OCI-LY7 (cell line): ENCODE measurements around the gene FRMPD4. TPM values are rescaled to one million over a fixed set of nuclear protein-coding genes. Genes with fewer than 3 reads are reported as not detected.

Source experiments
- BruUV-seq: library from RNA; stranded (reverse); fragments of 400-500 nt; replicated peaks from 2 replicates; lab custom pipeline; 2021; lab: Mats Ljungman, UMichigan
- CTCF ChIA-PET: fragments of 300-600 bp; sonication (Branson Sonifier 250); formaldehyde crosslinking; loops from one replicate; lab custom pipeline; 2022; ENCODE audit warnings: antibody characterized with exemption; ENCODE audit not compliant: unreplicated experiment; lab: Charles Lee
- POLR2A ChIA-PET: fragments of 300-600 bp; sonication (Branson Sonifier 250); formaldehyde crosslinking; loops from one replicate; lab custom pipeline; 2022; ENCODE audit warnings: antibody characterized with exemption; lab: Charles Lee
- DNase-seq: peaks from one replicate; pipeline ENCODE4 v3.0.0-alpha.2; 2015; ENCODE audit warnings: low spot score
- H2AFZ ChIP-seq: fragments of 200-600 bp; sonication (generic), shearing (Covaris generic); 2 replicates; pipeline ENCODE4 v1.6.1; 2014; ENCODE audit warnings: mild to moderate bottlenecking, antibody characterized with exemption, low read length, moderate library complexity
- H3K27ac ChIP-seq: fragments of 200-600 bp; sonication (generic); 2 replicates; pipeline ENCODE4 v1.5.1; 2014; ENCODE audit warnings: mixed run types, low read depth, mild to moderate bottlenecking, moderate library complexity, low read length, inconsistent platforms; ENCODE audit not compliant: poor library complexity, severe bottlenecking
- H3K36me3 ChIP-seq: fragments of 200-600 bp; sonication (generic); 2 replicates; pipeline ENCODE4 v1.6.1; 2014; ENCODE audit warnings: mild to moderate bottlenecking, antibody characterized with exemption, low read length, moderate library complexity, mixed read lengths; ENCODE audit not compliant: insufficient read depth
- H3K4me1 ChIP-seq: fragments of 200-600 bp; sonication (generic); 2 replicates; pipeline ENCODE4 v1.5.1; 2014; ENCODE audit warnings: mild to moderate bottlenecking, low read length; ENCODE audit not compliant: insufficient read depth, poor library complexity, severe bottlenecking
- H3K4me2 ChIP-seq: fragments of 200-600 bp; sonication (generic); 2 replicates; pipeline ENCODE4 v1.6.1; 2014; ENCODE audit warnings: mild to moderate bottlenecking, low read length
- H3K4me3 ChIP-seq: fragments of 200-600 bp; sonication (generic); 2 replicates; pipeline ENCODE4 v1.5.1; 2014; ENCODE audit warnings: mild to moderate bottlenecking, low read depth, low read length; ENCODE audit not compliant: poor library complexity, severe bottlenecking
- H3K79me2 ChIP-seq: fragments of 200-600 bp; sonication (generic); 2 replicates; pipeline ENCODE4 v1.6.1; 2016; ENCODE audit warnings: low read depth, mild to moderate bottlenecking, low read length, moderate library complexity, mixed read lengths; ENCODE audit not compliant: insufficient read depth
- H3K9me2 ChIP-seq: fragments of 200-600 bp; sonication (generic); 2 replicates; pipeline ENCODE4 v1.6.1; 2016; ENCODE audit warnings: mild to moderate bottlenecking, low read length, mixed read lengths; ENCODE audit not compliant: insufficient read depth
- H3K9me3 ChIP-seq: fragments of 200-600 bp; sonication (generic); 2 replicates; pipeline ENCODE4 v1.6.1; 2014; ENCODE audit warnings: mild to moderate bottlenecking, mixed run types, low read length, mixed read lengths
- H4K20me1 ChIP-seq: fragments of 200-600 bp; sonication (generic); 2 replicates; pipeline ENCODE4 v1.6.1; 2014; ENCODE audit warnings: mild to moderate bottlenecking, antibody characterized with exemption, low read length, moderate library complexity, mixed read lengths; ENCODE audit not compliant: insufficient read depth
- EZH2phosphoT487 ChIP-seq: fragments of 200-600 bp; sonication (generic); IDR thresholded peaks from 2 replicates; pipeline ENCODE4 v1.6.1; 2018; ENCODE audit warnings: low read depth, borderline replicate concordance, mild to moderate bottlenecking, mixed run types, antibody characterized with exemption, low read length, moderate library complexity, mixed read lengths
- intact Hi-C: fragments of 100-400 bp; cut with micrococcal nuclease; formaldehyde crosslinking; loops from one replicate; pipeline ENCODE4 v1.10.0; 2022; ENCODE audit not compliant: unreplicated experiment
- total RNA-seq, 2 experiments: library from RNA; depleted of rRNA in 1 of 2; stranded (reverse); fragments of >200 nt in 1 of 2; shearing (Covaris generic) in 1 of 2; gene quantifications; 2 replicates each; pipeline ENCODE4 v1.2.3, GENCODE V29; 2014 to 2022
- TF ChIP-seq, protein P1 (sequence below): fragments of 200-600 bp; sonication (generic); conservative IDR thresholded peaks from 2 replicates; pipeline ENCODE4 v1.5.1; 2014; ENCODE audit warnings: mild to moderate bottlenecking, antibody characterized with exemption, low read length, moderate library complexity, mixed read lengths

Gene FRMPD4
- total RNA-seq, 2 experiments from 2014 or later = not detected

- POLR2A ChIA-PET = interaction anchor here (0.7 kb wide), 1 partner anchor 388 kb away, joined by 4 read pairs; no protein-coding TSS in a partner anchor
- CTCF ChIA-PET = no interaction called here
Observed at GRCh38 chrX:12363216-12363615, 224.9 kb downstream of the FRMPD4 start.

DNA sequence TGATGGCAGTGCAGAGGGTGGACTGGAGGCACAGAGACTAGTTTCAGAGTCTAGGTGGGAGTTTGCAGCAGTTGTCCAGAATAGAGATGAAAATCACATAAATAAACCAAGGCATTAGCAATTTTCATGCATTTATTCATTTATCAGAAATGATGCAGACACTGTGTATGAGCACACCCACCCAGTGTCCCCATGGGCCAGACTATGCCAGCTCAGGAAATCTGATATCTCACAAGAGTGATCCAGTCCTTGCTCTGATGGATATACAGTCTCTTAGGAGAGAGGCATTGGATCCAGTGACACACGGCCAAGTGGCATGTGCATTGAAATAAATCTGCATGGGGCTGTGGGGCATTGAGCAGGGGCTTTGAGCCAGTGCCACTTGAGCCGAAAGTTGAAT, 228.2 kb downstream of the FRMPD4 start:
- CTCF ChIA-PET = no interaction called here

More at GRCh38 chrX:12363216-12363615, 224.9 kb downstream of the FRMPD4 start:
- no peak for DNase-seq
- Histone ChIP-seq H3K9me3 (no peaks in the 10 kb centered on the region), H3K4me1 (no peaks in the 10 kb centered on the region), H3K4me2 (no peak overlapping the region), H4K20me1 (no peaks in the 10 kb centered on the region), H3K79me2 (no peaks in the 10 kb centered on the region), H3K9me2 (no peaks in the 10 kb centered on the region), H3K4me3 (no peak overlapping the region), H2AFZ (no peak overlapping the region), H3K27ac (no peak overlapping the region), H3K36me3 (no peaks in the 10 kb centered on the region)
- intact Hi-C loops = no loop called here
- TF ChIP-seq EZH2phosphoT487 = no peak
- TF ChIP-seq, protein P1, sequence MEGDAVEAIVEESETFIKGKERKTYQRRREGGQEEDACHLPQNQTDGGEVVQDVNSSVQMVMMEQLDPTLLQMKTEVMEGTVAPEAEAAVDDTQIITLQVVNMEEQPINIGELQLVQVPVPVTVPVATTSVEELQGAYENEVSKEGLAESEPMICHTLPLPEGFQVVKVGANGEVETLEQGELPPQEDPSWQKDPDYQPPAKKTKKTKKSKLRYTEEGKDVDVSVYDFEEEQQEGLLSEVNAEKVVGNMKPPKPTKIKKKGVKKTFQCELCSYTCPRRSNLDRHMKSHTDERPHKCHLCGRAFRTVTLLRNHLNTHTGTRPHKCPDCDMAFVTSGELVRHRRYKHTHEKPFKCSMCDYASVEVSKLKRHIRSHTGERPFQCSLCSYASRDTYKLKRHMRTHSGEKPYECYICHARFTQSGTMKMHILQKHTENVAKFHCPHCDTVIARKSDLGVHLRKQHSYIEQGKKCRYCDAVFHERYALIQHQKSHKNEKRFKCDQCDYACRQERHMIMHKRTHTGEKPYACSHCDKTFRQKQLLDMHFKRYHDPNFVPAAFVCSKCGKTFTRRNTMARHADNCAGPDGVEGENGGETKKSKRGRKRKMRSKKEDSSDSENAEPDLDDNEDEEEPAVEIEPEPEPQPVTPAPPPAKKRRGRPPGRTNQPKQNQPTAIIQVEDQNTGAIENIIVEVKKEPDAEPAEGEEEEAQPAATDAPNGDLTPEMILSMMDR = no peak
- BruUV-seq = no TSS peak

GRCh38 chrX:12367254-12367653, 229.0 kb downstream of the FRMPD4 start:
- intact Hi-C loops = no loop called here
- no TSS peak for BruUV-seq
- H2AFZ ChIP-seq = no peak overlapping the region
- H3K9me2 ChIP-seq = no peaks in the 10 kb centered on the region
- CTCF ChIA-PET = no interaction called here
- no peak for TF ChIP-seq EZH2phosphoT487
- TF ChIP-seq, protein P1 = no peak
- no peaks in the 10 kb centered on the region for H3K4me1 ChIP-seq
- H3K4me2 ChIP-seq = no peak overlapping the region
- no peak overlapping the region for H3K27ac ChIP-seq
- no peaks in the 10 kb centered on the region for H4K20me1 ChIP-seq
- H3K9me3 ChIP-seq = no peaks in the 10 kb centered on the region
- H3K4me3 ChIP-seq = no peak overlapping the region
- H3K36me3 ChIP-seq = no peaks in the 10 kb centered on the region
- H3K79me2 ChIP-seq = no peaks in the 10 kb centered on the region
- no peak for DNase-seq
- POLR2A ChIA-PET = no interaction called here

More for the DNA sequence above, 228.2 kb downstream of the FRMPD4 start:
- no TSS peak for BruUV-seq
- TF ChIP-seq EZH2phosphoT487 = no peak
- TF ChIP-seq, protein P1 = no peak
- Histone ChIP-seq H3K4me2 (no peak overlapping the region), H3K9me3 (no peaks in the 10 kb centered on the region), H3K36me3 (no peaks in the 10 kb centered on the region), H3K4me1 (no peaks in the 10 kb centered on the region), H3K4me3 (no peak overlapping the region), H3K79me2 (no peaks in the 10 kb centered on the region), H3K27ac (no peak overlapping the region), H4K20me1 (no peaks in the 10 kb centered on the region), H2AFZ (no peak overlapping the region), H3K9me2 (no peaks in the 10 kb centered on the region)
- POLR2A ChIA-PET = interaction anchor here (0.6 kb wide), 1 partner anchor 22 kb away, joined by 3 read pairs; no protein-coding TSS in a partner anchor
- intact Hi-C loops = no loop called here
- no peak for DNase-seq
